Measurements from ENCODE around the gene MIB1. TPM values are rescaled to one million over a fixed set of nuclear protein-coding genes. Genes with fewer than 3 reads are reported as not detected.

The MIB1 gene
- total RNA-seq, 4 donors from 2014 or later = 17.9 to 25.3 (median 21.1) TPM

DNA sequence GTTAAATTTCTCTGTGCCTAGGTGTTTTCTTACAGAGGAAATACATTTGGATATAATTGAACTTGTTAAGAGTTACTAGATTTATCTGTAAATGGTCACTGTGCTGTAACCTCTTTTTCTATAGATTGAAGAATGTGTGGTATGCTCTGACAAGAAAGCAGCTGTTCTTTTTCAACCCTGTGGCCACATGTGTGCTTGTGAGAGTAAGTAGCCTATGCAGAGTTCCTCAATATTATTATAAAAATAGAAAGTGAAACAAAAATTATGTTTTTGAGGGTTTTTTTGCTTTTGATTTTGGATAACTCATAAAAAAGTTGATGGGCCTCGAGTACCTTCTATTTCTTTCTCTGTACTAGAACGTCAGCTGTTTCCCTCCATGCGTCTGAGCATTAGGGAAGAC, 112.4 kb downstream of the MIB1 start:
- no peak overlapping the region for H3K4me3 ChIP-seq (ENCODE audit: low read depth, poor library complexity, severe bottlenecking)
- intact Hi-C loops (cut with DNase I; ENCODE audit: low total_unique reads) = no loop called here
- 72 to 75% methylated on average over 3 of the region's 3 CpGs for WGBS, 2 donors
- no peak for DNase-seq (ENCODE audit: low spot score in 2 of 2)
- TF ChIP-seq, protein P1, sequence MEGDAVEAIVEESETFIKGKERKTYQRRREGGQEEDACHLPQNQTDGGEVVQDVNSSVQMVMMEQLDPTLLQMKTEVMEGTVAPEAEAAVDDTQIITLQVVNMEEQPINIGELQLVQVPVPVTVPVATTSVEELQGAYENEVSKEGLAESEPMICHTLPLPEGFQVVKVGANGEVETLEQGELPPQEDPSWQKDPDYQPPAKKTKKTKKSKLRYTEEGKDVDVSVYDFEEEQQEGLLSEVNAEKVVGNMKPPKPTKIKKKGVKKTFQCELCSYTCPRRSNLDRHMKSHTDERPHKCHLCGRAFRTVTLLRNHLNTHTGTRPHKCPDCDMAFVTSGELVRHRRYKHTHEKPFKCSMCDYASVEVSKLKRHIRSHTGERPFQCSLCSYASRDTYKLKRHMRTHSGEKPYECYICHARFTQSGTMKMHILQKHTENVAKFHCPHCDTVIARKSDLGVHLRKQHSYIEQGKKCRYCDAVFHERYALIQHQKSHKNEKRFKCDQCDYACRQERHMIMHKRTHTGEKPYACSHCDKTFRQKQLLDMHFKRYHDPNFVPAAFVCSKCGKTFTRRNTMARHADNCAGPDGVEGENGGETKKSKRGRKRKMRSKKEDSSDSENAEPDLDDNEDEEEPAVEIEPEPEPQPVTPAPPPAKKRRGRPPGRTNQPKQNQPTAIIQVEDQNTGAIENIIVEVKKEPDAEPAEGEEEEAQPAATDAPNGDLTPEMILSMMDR (IDR thresholded peaks at IDR 0.05) = no peak
- TF ChIP-seq POLR2A (IDR thresholded peaks at IDR 0.05) = no peak

DNA sequence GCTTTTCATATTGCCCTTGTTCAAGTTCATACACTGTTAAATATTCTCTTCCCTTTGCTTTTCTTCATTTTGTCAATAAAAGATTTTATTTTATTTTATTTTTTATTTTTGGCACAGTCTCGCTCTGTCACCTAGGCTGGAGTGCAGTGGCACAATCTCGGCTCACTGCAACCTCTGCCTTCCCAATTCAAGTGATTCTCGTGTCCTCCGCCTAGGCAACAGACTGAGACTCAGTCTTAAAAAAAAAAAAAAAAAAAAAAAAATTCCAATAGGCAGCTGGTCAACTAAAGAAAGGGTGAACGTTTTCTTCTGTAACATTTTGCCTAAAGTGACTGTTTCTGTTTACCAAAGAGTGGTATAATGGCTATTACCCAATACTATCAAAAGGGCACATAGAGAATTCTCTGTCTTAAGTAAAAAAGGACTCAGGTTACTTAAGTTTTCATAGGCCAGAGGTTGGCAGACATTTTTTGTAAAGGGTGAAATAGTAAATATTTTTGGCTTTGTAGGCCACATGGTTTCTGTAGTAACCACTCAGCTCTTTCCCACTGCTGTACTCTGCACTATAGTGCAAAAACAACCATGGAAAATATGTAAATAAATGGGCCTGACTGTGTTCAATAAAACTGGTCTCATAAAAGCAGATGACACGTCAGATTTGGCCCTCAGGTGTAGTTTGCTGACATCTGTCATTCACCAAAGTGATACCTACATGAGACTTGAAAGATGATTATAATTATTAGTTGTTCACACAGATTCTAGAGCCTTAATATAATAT, 113.4 kb downstream of the MIB1 start:
- TF ChIP-seq, protein P1 (IDR thresholded peaks at IDR 0.05) = no peak
- intact Hi-C loops (cut with DNase I; ENCODE audit: low total_unique reads) = no loop called here
- H3K4me3 ChIP-seq (ENCODE audit: low read depth, poor library complexity, severe bottlenecking) = no peak overlapping the region
- 82 to 85% methylated on average over 6 of the region's 6 CpGs for WGBS, 2 donors
- no peak for DNase-seq (ENCODE audit: low spot score in 2 of 2)

DNA sequence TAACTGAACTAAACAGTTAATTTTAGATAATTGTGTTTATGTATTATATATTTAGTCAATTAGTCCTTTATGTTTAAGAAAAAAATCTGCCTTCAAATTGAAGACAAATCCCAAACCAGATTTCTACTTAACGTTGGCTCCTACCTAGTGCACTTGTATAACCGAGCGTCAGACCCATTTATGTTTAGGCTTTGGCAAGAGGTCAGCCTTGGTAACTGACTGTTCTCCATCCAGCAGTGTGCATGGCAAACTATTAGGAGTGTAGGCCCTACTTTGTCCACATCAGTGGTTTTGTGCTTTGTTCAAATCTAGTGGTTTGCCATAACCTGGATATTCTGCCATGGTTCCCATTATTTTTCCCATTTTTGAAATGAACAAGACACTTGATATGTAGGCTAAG, 114.8 kb downstream of the MIB1 start:
- H3K4me3 ChIP-seq (ENCODE audit: low read depth, poor library complexity, severe bottlenecking) = no peak overlapping the region
- WGBS, 2 donors = 96 to 97% methylated on average over 3 of the region's 3 CpGs
- intact Hi-C loops (cut with DNase I; ENCODE audit: low total_unique reads) = no loop called here
- no peak for DNase-seq (ENCODE audit: low spot score in 2 of 2)
- no peak for TF ChIP-seq POLR2A (IDR thresholded peaks at IDR 0.05)

DNA sequence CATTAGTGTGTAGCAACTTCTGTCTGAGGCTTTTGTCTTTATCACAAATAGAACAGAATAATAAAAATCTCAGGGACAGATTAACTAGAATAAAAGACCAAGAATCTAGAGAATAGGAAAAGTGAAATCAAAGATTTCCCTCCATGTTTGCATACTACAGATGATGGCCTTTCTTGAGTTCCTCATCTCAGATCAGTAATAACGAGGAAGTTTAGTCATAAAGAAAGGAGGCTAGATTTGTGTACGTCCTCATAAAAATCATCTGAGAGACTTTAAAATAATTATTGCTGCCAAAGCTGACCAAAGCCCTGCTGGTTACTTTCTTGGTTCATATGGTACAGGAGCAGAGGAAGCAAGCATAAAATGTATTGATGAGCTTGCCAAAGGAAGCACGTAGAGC, 117.3 kb downstream of the MIB1 start:
- 74 to 83% methylated on average over 3 of the region's 3 CpGs for WGBS, 2 donors
- no peak for DNase-seq (ENCODE audit: low spot score in 2 of 2)
- TF ChIP-seq, protein P1 (IDR thresholded peaks at IDR 0.05) = no peak
- TF ChIP-seq POLR2A (IDR thresholded peaks at IDR 0.05) = no peak
- intact Hi-C loops (cut with DNase I; ENCODE audit: low total_unique reads) = no loop called here
- no peak overlapping the region for H3K4me3 ChIP-seq (ENCODE audit: low read depth, poor library complexity, severe bottlenecking)

DNA sequence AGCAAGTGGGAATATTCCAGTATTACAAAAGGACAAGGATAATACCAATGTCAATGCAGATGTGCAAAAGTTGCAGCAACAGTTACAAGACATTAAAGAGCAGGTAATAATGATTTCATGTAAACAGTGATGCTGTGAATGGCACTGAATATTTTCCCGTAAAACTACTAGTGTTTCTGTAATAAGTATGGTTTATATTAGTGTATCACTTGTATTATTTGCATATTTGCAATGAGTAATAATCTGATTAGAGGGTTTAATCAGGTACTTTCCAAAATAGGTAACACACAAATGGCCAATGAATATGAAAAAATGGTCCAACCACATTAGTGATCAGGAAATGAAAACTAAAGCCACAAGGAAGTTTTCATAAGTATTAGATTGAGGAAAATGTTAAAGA, 118.0 kb downstream of the MIB1 start:
- intact Hi-C loops (cut with DNase I; ENCODE audit: low total_unique reads) = no loop called here
- TF ChIP-seq POLR2A (IDR thresholded peaks at IDR 0.05) = no peak
- TF ChIP-seq, protein P1 (IDR thresholded peaks at IDR 0.05) = no peak
- 78 to 81% methylated on average over 1 of the region's 1 CpG for WGBS, 2 donors
- H3K4me3 ChIP-seq (ENCODE audit: low read depth, poor library complexity, severe bottlenecking) = no peak overlapping the region
- no peak for DNase-seq (ENCODE audit: low spot score in 2 of 2)

DNA sequence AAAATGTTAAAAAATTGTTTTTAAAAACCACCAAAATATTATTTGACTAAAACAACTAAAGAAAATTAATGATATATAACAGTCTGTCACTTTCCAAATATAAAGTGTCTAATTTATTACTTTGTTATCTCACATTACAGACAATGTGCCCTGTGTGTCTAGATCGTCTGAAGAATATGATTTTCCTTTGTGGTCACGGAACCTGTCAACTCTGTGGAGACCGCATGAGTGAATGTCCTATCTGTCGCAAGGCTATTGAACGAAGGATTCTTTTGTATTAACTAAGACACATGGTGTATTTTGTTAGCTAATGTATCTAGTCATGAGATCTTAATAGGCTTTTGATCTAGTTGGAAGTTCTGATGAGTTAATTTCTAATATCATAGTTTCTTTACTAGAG, 123.8 kb downstream of the MIB1 start:
- DNase-seq (ENCODE audit: low spot score in 2 of 2) = no peak
- TF ChIP-seq, protein P1 (IDR thresholded peaks at IDR 0.05) = no peak
- TF ChIP-seq POLR2A (IDR thresholded peaks at IDR 0.05) = no peak
- intact Hi-C loops (cut with DNase I; ENCODE audit: low total_unique reads) = no loop called here
- H3K4me3 ChIP-seq (ENCODE audit: low read depth, poor library complexity, severe bottlenecking) = no peak overlapping the region
- WGBS, 2 donors = 91 to 96% methylated on average over 5 of the region's 5 CpGs
